HTR-8/SVneo (cell line): ENCODE measurements around the gene CREB3L4.
A peak's percentile ranks its signal among the peaks of the same experiment; 100 is the strongest.
"Not testable (repeated sequence)": the region's sequence is repeated elsewhere in the genome, so short reads cannot be mapped to it uniquely, and the experiment has no call there.

ENCODE experiments used
- DNase-seq: peaks from one replicate; pipeline ENCODE4 v3.0.0; 2011; ENCODE audit warnings: low spot score, mixed read lengths; ENCODE audit not compliant: insufficient read length
- FAIRE-seq: peaks from 2 replicates; lab custom pipeline; 2011; peaks lifted over from hg19 to GRCh38; lab: Jason Lieb, UNC

Gene CREB3L4

DNA sequence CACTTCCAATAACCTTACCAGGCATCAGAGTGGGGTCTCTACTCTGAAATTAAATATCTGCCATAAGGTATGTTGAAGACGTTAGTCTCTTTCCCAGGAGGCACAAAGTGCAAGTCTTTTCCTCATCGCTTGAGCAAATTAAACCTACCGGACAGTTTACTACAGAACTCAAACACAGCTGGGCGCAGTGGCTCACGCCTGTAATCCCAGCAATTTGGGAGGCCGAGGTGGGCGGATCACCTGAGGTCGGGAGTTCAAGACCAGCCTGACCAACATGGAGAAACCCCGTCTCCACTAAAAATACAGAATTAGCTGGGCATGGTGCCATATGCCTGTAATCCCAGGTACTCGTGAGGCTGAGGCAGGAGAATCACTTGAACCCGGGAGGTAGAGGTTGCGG lies 11.4 kb downstream of the CREB3L4 start:
- not testable (repeated sequence) for FAIRE-seq, DNase-seq

DNA sequence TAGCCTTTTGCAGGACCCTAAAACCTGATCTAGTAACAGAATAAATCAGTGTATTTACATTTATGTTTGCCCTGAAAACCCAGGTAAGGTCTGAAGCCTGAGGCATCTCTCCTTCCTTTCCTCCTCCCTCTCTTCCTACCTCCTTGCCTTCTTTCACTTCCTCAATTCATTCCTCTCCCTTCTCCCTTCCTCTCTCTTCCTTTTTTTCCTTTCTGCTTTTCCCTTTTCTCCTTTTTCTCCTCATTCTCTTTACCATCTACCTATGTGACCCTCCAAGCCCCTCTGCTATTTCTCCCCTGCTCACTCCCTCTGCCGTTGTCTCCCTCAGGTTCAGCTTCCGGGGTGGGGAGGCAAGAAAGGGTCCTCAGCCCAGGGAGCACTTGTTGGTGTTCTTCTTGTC lies 14.0 kb downstream of the CREB3L4 start:
- FAIRE-seq, DNase-seq: not testable (repeated sequence)

DNA sequence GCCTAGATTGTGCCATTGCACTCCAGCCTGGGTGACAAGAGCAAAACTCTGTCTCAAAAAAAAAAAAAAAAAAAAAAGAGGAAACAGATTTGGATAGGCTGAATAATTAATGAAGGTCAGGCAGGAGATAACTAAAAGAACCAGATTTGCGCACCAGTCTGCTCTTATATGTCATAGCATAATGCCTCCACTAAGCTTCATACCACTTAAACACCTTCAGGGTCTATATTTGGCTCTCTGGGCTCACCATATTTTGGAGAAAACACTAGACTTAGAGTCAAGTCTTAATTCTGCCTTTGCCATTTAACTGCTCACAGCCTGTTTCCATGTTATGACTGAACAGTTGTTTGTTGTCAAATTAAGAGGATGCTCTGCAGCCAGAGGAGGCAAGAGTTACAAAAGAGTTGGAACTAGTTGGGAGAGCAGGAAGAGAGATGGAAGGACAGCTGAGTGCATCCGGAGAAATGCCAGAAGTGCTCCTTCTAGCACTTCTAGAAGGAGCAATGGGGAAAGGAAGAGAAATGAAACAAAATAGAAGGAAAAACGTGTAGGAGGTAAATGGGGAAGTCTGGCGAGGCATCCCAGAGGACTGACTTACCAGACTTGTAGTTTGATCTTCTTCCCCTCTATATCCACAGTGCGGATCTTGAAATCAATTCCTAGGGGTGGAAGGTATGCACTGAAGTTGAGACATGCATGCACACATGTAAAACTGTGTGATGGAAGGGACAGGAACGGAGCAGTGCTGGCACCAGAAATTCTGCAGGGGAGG lies 16.6 kb downstream of the CREB3L4 start:
- no peak for DNase-seq
- no peak for FAIRE-seq

DNA sequence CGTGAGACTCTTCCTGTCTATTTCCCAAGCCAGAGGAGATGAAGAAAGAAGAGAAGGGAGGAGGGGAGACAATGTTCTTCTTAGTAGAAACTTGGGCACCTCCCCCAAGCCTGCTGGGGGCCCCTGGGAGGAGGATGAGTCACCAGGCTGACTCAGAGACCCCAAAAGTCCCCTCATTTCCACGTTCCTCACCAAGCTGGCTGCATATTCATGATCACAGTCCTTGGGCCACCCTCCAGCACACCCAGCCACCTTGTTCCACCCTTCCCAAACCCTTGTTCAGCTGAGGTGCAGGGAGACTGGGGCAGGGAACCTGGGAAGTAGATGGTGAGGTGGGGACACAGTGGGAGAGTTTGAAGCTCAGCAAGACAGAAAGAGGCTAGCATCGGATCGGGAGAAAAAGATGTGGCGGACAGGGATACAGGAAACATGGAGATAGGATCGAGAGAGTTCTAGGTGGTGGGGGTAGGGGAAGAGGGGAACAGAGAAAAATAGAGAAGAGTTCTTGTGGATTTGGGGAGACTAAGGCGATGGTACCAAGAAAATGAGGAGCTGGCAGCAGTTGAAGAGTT lies 17.7 kb downstream of the CREB3L4 start:
- DNase-seq (peak; percentile 24), FAIRE-seq (no peak)

DNA sequence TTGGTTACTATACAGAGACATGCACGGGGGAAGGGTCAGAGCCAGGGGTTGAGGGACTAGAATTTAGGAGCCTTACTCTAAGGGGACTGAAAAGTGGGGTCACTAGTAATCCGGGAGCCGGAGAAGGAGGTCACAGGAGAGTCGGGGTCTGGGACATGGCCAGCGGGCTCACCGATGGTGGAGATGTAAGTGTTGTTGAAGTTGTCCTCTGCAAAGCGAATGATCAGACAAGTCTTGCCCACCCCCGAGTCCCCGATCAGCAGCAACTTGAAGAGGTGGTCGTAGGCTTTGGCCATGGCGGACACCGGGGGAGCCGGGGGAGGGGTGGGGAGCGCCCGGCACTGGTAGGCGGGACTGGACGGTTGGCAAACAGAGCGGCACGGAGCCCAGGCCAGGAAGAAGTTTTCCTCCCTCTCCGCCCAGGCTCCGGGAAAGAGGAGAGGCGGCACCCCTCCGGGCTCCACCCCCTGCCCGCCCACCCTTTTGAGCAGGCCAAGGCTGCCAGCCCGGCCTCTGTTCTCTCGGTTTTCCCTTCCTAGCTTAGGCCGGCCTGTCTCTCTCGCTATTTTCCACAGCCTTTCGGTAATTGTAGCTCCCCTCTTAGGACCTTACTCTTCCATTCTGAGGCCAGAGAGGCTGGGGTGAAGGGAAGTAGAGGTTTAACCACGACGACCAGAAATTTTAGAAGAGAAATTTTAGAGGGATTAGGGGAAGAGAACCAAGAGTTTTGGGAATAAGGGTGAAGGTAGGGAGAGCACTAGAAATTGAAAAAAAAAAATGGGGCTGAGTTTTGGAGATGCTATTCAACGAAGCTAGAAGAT lies 18.4 kb downstream of the CREB3L4 start, which contains the start of gene RAB13:
RAB13 (minus strand) TSS at position 399 of the 821 bp plus-strand sequence; CDS start at position 296, 103 bp downstream.
- FAIRE-seq (no peak), DNase-seq (peak; percentile 75)

DNA sequence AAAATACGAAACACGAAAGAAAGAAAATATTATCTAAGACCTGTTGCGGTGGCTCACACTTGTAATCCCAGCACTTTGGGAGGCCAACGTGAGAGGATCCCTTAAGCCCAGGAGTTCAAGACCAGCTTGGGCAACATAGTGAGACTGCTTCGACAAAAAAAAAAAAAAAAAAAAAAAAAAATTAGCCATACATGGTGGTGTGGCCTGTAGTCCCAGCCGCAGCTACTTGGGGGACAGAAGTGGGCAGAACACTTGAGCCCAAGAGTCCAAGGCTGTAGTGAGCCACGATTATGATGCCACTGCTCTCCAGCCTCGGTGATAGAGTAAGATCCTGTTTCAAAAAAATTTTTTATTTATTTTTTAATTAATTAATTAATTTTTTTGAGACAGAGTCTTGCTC lies 19.9 kb downstream of the CREB3L4 start:
- FAIRE-seq (no peak), DNase-seq (no peak)

DNA sequence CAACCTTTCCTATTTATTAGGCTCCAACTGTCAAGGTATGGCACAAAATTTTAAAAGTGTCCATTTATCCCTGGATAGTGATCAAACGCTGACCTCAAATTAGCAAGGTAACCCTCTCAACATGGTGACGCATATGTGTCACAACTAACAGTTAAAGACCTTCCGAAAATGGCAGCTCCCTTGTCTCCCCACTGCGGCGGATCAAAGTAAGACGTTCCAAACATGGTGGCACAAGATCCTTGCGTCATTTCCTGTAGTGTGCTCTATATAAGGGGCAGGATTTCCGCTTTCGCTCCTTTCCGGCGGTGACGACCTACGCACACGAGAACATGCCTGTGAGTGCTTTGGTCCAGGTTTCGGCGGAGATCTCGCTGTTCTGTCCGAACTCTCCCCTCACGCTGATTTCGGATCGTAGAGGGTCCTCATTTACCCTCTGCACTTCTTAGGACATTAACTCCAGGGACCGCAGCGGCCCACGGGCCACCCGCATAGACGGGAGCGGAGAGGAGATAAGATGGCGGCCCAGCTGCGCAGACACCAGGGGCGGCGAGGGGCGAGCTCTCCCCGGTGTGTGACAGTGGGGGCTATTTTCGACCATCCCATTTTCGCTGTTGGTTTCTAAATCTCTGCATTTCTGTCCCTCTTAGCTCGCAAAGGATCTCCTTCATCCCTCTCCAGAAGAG lies 22.9 kb downstream of the CREB3L4 start, which contains the start of gene RPS27:
RPS27 (plus strand) TSS at position 295 of the 683 bp plus-strand sequence; CDS start at position 330, 35 bp downstream.
- peak; percentile 87 for DNase-seq
- no peak for FAIRE-seq

DNA sequence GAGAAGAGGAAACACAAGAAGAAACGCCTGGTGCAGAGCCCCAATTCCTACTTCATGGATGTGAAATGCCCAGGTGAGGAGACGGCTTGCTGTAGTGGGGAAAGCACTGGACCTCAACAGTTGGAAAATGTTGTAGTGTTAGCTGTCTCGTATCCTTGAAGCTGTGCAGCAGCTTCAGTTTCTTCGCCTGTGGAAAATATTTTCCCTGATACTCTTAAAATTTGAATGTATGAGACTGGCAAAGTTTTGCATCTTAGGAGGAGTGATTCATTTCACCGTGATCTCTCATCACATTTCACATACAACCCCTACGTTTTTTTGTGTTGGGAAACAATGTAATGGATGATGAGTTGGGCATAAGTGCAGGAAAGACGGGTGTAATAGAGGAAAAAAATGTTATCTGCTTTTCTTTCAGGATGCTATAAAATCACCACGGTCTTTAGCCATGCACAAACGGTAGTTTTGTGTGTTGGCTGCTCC lies 23.5 kb downstream of the CREB3L4 start:
- no peak for FAIRE-seq
- DNase-seq = no peak

DNA sequence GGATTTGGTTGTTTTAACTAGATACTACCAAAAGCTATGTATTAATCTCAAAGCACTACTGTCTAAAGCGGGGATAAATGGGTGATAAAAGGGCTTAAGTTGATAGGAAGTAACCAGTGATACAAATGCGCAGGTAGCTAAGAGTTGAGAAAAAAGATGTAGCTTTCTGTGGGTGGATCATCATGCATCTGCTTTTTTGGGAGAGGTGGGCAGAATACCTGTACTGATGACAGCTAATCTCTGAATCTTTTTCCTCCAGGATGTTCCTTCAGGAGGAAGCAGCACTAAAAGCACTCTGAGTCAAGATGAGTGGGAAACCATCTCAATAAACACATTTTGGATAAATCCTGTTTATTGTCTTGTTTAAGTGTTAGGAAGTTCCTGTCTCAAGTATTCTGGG lies 24.1 kb downstream of the CREB3L4 start:
- DNase-seq (no peak), FAIRE-seq (no peak)

DNA sequence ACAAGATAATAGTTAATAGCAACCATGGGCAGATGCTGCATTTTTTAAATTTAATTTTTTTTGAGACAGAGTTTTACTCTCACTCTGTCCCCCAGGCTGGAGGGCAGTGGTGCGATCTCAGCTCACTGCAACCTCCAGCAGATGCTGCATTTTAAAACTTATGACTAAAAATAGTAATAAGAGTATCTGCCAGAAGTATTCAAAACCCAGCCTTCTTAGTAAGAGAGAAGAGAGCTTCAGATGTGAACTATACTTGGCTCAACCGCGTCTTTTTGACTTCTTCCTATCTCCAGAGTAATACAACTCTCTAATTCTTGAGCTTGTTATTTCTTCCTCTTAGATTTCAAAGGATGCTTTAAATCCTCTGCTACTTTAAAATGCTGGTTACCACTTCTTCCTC lies 27.5 kb downstream of the CREB3L4 start:
- DNase-seq (no peak), FAIRE-seq (no peak)

DNA sequence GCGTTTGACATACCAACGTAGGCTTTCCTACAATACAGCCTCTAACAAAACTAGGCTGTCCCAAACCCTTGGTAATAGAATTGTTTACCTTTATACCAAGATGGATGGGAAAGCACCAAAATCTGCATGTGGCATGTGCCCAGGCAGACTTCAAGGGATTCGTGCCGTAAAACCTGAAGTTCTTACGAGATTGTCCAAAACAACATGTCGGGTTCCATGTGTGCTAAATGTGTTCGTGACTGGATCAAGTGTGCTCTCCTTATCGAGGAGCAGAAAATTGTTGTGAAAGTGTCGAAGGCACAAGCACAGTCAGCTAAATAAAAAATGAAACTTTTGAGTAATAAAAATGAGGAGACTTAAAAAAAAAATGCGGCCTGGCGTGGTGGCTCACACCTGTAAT lies 27.9 kb downstream of the CREB3L4 start:
- no peak for FAIRE-seq
- no peak for DNase-seq

DNA sequence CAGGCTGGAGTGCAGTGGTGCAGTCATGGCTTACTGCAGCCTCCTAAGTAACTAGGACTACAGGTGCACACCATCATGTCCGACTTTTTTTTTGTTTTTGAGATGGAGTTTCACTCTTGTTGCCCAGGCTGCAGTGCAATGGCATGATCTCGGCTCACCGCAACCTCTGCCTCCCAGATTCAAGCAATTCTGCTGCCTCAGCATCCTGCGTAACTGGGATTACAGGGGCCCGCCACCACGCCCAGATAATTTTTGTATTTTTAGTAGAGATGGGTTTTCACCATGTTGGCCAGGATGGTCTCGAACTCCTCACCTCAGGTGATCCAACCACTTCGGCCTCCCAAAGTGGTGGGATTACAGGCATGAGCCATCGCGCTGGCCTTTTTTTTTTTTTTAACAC lies 29.2 kb downstream of the CREB3L4 start:
- not testable (repeated sequence) for DNase-seq, FAIRE-seq

DNA sequence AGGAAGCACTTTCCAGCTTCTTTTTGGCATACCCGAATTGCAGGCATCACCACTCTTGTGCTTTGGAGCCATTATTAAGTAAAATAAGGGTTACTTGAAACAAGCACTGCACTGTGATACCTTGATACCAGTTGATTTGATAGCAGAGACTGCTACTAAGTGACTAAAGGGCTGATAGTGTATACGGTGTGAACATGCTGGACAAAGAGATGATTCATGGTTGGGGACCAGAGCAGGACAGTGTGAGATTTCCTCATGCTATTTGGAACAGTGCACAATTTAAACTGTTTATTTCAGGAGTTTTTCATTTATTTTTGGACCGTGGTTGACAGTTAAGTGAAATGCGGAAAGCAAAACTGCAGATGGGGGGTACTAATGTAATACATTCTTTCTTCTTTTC lies 32.7 kb downstream of the CREB3L4 start:
- no peak for FAIRE-seq
- DNase-seq = no peak

DNA sequence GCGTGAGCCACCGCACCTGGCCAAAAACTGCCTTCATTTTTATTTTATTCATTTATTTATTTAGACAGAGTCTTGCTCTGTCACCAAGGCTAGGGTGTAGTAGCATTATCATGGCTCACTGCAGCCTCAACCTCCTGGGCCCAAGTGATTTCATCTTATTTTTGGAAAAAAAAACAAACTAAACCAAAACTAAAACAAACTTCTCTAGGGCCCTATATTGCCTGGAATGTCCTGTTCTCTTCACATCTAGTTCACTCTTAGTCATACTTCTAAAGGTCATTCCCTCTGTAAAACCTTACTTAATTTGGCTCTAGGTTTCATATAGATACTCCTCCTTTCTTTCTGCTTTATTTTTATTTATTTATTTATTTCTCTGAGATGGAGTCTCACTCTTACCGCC lies 38.4 kb downstream of the CREB3L4 start:
- DNase-seq (no peak), FAIRE-seq (no peak)

DNA sequence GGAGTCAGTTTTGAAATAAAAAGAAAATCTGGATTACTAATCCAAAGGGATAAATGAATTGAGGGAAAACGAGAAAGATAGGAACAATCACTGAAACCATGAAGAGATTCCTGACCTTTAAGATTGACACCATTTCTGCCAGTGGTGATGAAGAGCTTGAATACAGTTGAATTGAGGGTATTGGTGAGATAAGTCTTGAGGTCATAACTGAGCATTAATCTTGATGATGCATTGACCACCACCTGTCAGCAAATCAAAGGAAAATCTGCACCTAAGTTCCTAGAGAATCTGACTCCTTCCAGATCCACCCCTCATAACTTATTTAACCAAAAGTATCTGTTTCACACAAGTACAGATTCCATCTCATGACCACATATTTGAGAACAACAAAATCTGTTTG lies 44.4 kb downstream of the CREB3L4 start:
- no peak for FAIRE-seq
- no peak for DNase-seq

DNA sequence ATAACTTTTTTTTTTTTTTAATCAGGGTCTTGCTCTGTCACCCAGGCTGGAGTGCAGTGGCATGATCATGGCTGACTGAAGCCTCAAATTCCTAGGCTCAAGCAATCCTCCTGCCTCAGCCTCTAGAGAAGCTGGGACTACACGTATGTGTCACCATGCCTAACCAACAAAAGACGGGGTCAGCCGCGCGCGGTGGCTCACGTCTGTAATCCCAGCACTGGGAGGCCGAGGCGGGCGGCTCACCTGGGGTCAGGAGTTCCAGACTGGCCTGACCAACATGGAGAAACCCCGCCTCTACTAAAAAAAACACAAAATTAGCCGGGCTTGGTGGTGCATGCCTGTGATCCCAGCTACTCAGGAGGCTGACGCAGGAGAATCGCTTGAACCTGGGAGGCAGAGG lies 44.8 kb downstream of the CREB3L4 start:
- not testable (repeated sequence) for FAIRE-seq, DNase-seq

DNA sequence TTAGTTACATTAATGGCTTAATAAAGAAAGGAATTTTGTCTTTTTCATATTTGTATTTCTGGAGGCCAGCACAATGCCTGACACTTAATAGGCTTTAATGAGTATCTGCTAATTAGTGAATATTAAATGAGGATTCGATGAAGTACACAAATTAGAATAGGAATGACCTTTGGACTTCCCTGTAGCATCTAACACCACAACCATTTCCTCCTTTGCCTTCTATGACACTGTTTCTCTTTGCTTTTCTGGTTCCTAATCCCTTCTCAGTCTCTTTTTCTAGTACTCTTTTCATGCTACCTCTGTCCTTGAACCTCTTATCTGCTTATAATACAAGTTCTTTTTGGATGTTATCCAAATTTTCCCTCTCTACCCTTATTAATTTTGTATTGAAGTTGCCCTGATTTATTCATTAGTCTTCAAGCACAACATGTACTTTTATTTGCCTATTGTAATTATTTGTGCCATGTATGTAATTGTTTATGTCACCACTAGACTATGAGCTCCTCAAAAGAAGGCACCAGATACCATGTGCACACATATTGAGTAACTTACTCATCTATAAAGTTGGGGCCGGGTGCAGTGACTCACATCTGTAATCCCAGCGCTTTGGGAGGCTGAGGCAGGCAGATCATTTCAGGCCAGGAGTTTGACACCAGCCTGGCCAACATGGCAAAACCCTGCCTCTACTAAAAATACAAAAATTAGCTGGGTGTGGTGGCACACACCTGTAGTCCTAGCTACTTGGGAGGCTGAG lies 46.6 kb downstream of the CREB3L4 start:
- DNase-seq = no peak
- FAIRE-seq = no peak

DNA sequence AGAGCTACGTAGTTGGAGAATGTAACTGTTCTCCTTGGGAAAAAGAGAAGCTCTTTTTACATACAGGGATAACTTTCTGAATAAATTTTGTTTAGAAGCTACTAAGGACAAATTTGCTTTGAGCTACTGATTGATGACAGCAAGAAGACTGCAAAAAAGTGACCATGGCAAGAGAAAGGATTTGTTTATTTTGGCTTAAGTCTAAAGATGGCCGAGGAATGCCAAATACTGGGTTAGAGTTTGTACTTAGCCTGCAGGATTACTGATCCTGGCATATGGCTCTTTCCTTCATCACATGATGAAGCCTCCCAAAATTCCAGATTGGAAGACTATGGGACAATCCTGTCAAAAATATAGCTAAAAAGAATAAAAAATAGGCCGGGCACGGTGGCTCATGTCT lies 51.6 kb downstream of the CREB3L4 start:
- no peak for DNase-seq
- no peak for FAIRE-seq

DNA sequence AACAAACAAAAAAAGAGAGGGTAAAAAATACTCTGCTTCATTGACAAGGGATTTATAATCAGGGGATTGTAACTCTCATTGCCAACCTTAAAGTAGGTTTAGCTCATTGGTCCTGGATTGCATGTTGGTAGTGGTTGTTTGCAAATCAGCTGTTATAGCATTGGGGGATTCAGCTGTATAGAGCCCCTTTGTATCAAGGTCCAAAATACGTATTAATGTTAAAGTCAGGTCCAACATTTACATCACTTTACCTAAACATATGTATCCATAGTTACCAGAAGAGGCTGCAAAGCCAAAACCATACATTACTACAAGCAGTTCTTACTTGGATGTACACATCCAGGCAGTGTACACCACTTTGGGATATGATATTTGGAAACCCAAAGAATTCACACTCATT lies 52.2 kb downstream of the CREB3L4 start:
- DNase-seq (no peak), FAIRE-seq (no peak)
